Activated naive CD4-positive, alpha-beta T cell treated with anti-CD3 and anti-CD28 coated beads for 36 hours (primary cell): ENCODE data around the gene ADGRE2. TPM values are rescaled to one million over a fixed set of nuclear protein-coding genes. Genes with fewer than 3 reads are reported as not detected.
"Not testable (repeated sequence)": the region's sequence is repeated elsewhere in the genome, so short reads cannot be mapped to it uniquely, and the experiment has no call there.

ENCODE experiments used
- CTCF ChIA-PET: fragments of 350-600 bp; sonication (Branson Sonifier 250); formaldehyde crosslinking; loops from one replicate; lab custom pipeline; 2021; ENCODE audit warnings: antibody characterized with exemption; lab: Charles Lee
- DNase-seq: peaks from one replicate; pipeline ENCODE4 v3.0.0-alpha.2; 2020
- H3K27ac Mint-ChIP-seq: one replicate; pipeline ENCODE4 v1.8.0; 2021; ENCODE audit warnings: mild to moderate bottlenecking, mixed read lengths
- H3K27me3 Mint-ChIP-seq: one replicate; pipeline ENCODE4 v1.8.0; 2021; ENCODE audit warnings: low read depth, mixed read lengths
- H3K36me3 Mint-ChIP-seq: one replicate; pipeline ENCODE4 v1.8.0; 2021; ENCODE audit warnings: low read depth, mixed read lengths
- H3K4me1 Mint-ChIP-seq: one replicate; pipeline ENCODE4 v1.8.0; 2021; ENCODE audit warnings: low read depth, mixed read lengths
- H3K4me3 Mint-ChIP-seq: one replicate; pipeline ENCODE4 v1.8.0; 2021; ENCODE audit warnings: mild to moderate bottlenecking, moderate library complexity, mixed read lengths
- H3K9me3 Mint-ChIP-seq: one replicate; pipeline ENCODE4 v1.8.0; 2021; ENCODE audit warnings: mixed read lengths
- intact Hi-C: fragments of 100-400 bp; cut with micrococcal nuclease; formaldehyde crosslinking; loops from one replicate; pipeline ENCODE4 v1.15.1; 2023
- total RNA-seq, 2 experiments: library from RNA; stranded (reverse); gene quantifications; one replicate each; pipeline ENCODE4 v1.2.3, GENCODE V29; 2021

Gene ADGRE2
- total RNA-seq, 2 experiments from 2014 or later: 0.40 to 0.45 TPM

GRCh38 chr19:14774373-14774772 is 4.0 kb downstream of the ADGRE2 start:
- CTCF ChIA-PET: interaction anchor here (1.2 kb wide), 1 partner anchor 12 kb away, joined by 3 read pairs; no protein-coding TSS in a partner anchor
- no peak overlapping the region for H3K4me3 Mint-ChIP-seq

GRCh38 chr19:14773722-14774121 is 4.6 kb downstream of the ADGRE2 start:
- DNase-seq, H3K36me3 Mint-ChIP-seq, intact Hi-C loops, H3K27ac Mint-ChIP-seq, H3K4me3 Mint-ChIP-seq, H3K9me3 Mint-ChIP-seq, CTCF ChIA-PET, H3K4me1 Mint-ChIP-seq: not testable (repeated sequence)
- peaks cover 25% of the 10 kb centered on the region for H3K27me3 Mint-ChIP-seq

More at GRCh38 chr19:14774373-14774772, 4.0 kb downstream of the ADGRE2 start:
- no peak for DNase-seq
- H3K27me3 Mint-ChIP-seq: peaks cover 24% of the 10 kb centered on the region
- no peaks in the 10 kb centered on the region for H3K36me3 Mint-ChIP-seq
- intact Hi-C loops: no loop called here
- peaks cover 7% of the 10 kb centered on the region for H3K4me1 Mint-ChIP-seq
- no peaks in the 10 kb centered on the region for H3K9me3 Mint-ChIP-seq
- no peak overlapping the region for H3K27ac Mint-ChIP-seq

DNA sequence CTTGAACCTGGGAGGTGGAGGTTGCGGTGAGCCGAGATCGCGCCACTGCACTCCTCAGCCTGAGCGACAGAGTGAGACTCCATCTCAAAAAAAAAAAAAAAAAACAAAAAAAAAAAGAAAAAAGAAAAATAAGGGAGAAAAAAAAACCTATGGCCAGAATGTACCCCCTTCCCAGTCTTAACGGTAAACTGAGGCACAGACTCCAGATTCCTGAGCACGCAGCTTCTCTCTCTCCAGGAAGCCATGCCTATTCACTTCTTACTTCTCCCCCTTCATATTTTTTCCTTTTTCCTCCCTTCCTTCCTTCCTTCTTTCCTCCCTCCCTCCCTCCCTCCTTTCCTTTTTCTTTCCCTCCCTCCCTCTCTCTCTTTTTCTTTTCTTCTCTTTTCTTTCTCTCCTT is 5.4 kb downstream of the ADGRE2 start:
- Mint-ChIP-seq H3K4me1 (peaks cover 7% of the 10 kb centered on the region), H3K4me3 (no peak overlapping the region), H3K27ac (no peak overlapping the region), H3K36me3 (no peaks in the 10 kb centered on the region), H3K9me3 (no peaks in the 10 kb centered on the region), H3K27me3 (peaks cover 30% of the 10 kb centered on the region)
- DNase-seq: no peak
- CTCF ChIA-PET: no interaction called here
- intact Hi-C loops: no loop called here

DNA sequence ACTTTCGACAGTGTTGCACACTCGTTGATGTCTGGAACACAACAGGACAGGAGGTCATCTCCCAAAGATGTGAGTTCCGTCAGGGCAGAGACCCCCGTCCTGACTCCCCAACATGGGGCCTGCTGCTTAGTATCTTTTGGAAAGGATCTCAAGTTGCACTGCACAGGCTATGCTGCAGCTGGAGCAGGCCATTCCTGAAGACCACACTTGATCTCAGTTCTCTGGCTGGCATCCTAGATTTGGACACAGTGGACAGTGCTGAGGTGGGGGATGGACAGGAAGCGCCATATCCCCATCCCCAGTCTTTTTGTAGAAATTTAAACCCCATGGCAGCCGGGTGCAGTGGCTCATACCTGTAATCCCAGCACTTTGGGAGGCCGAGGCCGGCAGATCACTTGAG is 5.9 kb downstream of the ADGRE2 start:
- CTCF ChIA-PET: no interaction called here
- no peak overlapping the region for H3K4me3 Mint-ChIP-seq
- H3K27ac Mint-ChIP-seq: no peak overlapping the region
- H3K4me1 Mint-ChIP-seq: peaks cover 7% of the 10 kb centered on the region
- no peak for DNase-seq
- peaks cover 30% of the 10 kb centered on the region for H3K27me3 Mint-ChIP-seq
- intact Hi-C loops: no loop called here
- no peaks in the 10 kb centered on the region for H3K9me3 Mint-ChIP-seq
- no peaks in the 10 kb centered on the region for H3K36me3 Mint-ChIP-seq

- intact Hi-C loops: no loop called here
- H3K27me3 Mint-ChIP-seq: peaks cover 26% of the 10 kb centered on the region
- H3K36me3 Mint-ChIP-seq: no peaks in the 10 kb centered on the region
- CTCF ChIA-PET: no interaction called here
- no peaks in the 10 kb centered on the region for H3K9me3 Mint-ChIP-seq
- H3K4me3 Mint-ChIP-seq: no peak overlapping the region
- H3K4me1 Mint-ChIP-seq: peaks cover 3% of the 10 kb centered on the region
- no peak for DNase-seq
- no peak overlapping the region for H3K27ac Mint-ChIP-seq
These were observed 7.2 kb downstream of the ADGRE2 start for GRCh38 chr19:14770944-14771839.

- DNase-seq: no peak
- no peak overlapping the region for H3K4me3 Mint-ChIP-seq
- H3K27me3 Mint-ChIP-seq: peaks cover 20% of the 10 kb centered on the region
- no peak overlapping the region for H3K27ac Mint-ChIP-seq
- CTCF ChIA-PET: no interaction called here
- intact Hi-C loops: no loop called here
- H3K36me3 Mint-ChIP-seq: peaks cover 3% of the 10 kb centered on the region
- peaks cover 2% of the 10 kb centered on the region for H3K4me1 Mint-ChIP-seq
- H3K9me3 Mint-ChIP-seq: no peaks in the 10 kb centered on the region
These were observed 8.2 kb downstream of the ADGRE2 start for GRCh38 chr19:14770136-14770535.

DNA sequence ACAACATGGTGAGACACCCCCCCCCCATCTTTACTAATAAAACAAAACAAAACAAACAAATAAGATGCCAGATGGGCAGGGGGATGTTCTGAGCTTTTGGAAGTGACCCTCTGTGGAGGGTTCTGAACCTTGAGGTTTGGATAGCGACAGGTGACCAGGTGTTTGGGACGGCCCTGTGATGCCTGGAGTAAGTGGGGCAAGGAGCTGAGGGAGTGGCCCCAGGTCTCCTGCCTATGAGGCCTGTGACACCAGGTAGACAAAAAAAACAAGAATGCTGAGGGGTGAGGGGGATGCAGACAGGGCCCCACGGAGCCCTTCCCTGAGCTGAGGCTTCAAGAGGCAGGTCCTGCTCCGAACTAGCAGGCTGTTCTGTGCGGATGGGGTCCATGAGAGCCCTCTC is 9.2 kb downstream of the ADGRE2 start:
- CTCF ChIA-PET: no interaction called here
- no peak overlapping the region for H3K4me3 Mint-ChIP-seq
- intact Hi-C loops: no loop called here
- H3K36me3 Mint-ChIP-seq: peaks cover 3% of the 10 kb centered on the region
- no peak for DNase-seq
- H3K9me3 Mint-ChIP-seq: no peaks in the 10 kb centered on the region
- no peak overlapping the region for H3K27ac Mint-ChIP-seq
- H3K4me1 Mint-ChIP-seq: peaks cover 2% of the 10 kb centered on the region
- H3K27me3 Mint-ChIP-seq: peaks cover 23% of the 10 kb centered on the region

GRCh38 chr19:14768001-14768400 is 10.4 kb downstream of the ADGRE2 start:
- peaks cover 3% of the 10 kb centered on the region for H3K36me3 Mint-ChIP-seq
- no peaks in the 10 kb centered on the region for H3K9me3 Mint-ChIP-seq
- CTCF ChIA-PET: no interaction called here
- no peak overlapping the region for H3K4me3 Mint-ChIP-seq
- intact Hi-C loops: no loop called here
- no peak for DNase-seq
- peaks cover 22% of the 10 kb centered on the region for H3K27me3 Mint-ChIP-seq
- no peak overlapping the region for H3K27ac Mint-ChIP-seq
- H3K4me1 Mint-ChIP-seq: peaks cover 2% of the 10 kb centered on the region

DNA sequence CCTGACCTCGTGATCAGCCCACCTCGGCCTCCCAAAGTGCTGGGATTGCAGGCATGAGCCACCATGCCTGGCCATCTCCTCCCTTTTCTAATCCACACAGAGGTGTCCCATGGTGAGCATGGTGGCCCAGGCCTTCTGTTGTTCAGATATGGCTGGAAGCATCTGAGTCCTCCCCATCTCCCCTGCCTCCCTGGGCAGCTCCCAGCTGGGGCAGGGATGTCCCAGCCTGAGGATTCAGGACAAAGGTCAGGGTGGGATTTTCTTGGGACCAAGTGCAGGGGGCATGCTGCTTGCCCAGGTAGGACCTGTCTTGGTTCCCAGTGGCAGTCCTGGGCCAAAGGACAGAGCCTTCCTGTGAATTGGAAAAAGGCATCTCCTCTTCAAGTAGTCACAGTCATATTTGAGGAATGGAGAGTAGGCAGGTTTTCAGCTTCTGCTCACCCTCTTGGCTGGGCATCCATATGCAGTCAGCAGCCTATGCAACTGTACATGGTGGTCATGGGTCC is 10.8 kb downstream of the ADGRE2 start:
- peaks cover 22% of the 10 kb centered on the region for H3K27me3 Mint-ChIP-seq
- peaks cover 3% of the 10 kb centered on the region for H3K36me3 Mint-ChIP-seq
- H3K27ac Mint-ChIP-seq: no peak overlapping the region
- no peak for DNase-seq
- no peaks in the 10 kb centered on the region for H3K9me3 Mint-ChIP-seq
- intact Hi-C loops: no loop called here
- H3K4me1 Mint-ChIP-seq: peaks cover 2% of the 10 kb centered on the region
- CTCF ChIA-PET: no interaction called here
- H3K4me3 Mint-ChIP-seq: no peak overlapping the region

DNA sequence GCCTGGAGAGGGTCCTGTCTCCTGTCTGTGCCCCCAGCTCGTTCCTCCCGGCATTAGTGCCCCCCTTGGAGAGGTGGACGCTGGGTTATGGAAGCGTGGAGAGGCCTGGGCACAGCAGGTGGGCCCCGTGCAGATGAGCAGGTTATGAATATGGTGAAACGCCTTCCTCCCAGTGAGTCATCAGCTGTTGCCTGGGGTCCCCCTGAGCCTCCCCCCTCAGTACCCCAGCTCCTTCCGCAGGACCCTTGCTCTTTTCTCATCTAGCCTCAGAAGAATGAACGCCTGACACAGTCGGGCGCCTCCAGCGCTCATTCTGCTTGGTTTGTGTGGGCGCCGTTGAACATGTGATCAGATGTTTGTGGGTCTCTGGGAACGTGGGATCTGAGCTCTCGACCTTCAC is 12.5 kb downstream of the ADGRE2 start:
- CTCF ChIA-PET: interaction anchor here (0.6 kb wide), 1 partner anchor 367 kb away, joined by 4 read pairs; no protein-coding TSS in a partner anchor
- H3K27me3 Mint-ChIP-seq: peaks cover 24% of the 10 kb centered on the region
- H3K9me3 Mint-ChIP-seq, DNase-seq, H3K27ac Mint-ChIP-seq, H3K4me1 Mint-ChIP-seq, H3K36me3 Mint-ChIP-seq, H3K4me3 Mint-ChIP-seq, intact Hi-C loops: not testable (repeated sequence)

DNA sequence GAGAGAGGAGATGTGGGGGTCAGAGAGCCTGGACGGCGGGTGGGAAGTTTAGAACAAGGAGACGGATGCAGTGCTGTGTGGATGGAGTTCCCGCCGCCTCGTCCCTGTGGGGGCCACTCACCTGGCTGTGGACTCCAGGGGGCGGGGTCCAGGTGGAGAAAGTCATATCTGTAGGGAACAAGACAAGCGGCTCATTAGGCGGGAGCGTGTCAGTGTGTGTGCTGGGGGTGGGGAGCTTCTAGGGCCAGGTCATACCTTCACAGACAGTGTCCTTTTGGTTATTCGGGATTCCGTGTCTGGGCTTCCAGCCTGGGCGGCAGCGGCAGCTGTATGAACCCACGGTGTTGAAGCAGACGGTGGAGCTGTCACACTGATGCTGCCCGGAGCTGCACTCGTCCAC is 13.0 kb downstream of the ADGRE2 start:
- Mint-ChIP-seq H3K27ac (peak overlapping the region; percentile 46), H3K27me3 (peaks cover 24% of the 10 kb centered on the region)
- H3K4me3 Mint-ChIP-seq, DNase-seq, intact Hi-C loops, H3K4me1 Mint-ChIP-seq, H3K9me3 Mint-ChIP-seq, H3K36me3 Mint-ChIP-seq: not testable (repeated sequence)
- CTCF ChIA-PET: interaction anchor here (0.6 kb wide), 2 partner anchors 11 to 367 kb away, joined by 4 to 5 read pairs; no protein-coding TSS in a partner anchor

DNA sequence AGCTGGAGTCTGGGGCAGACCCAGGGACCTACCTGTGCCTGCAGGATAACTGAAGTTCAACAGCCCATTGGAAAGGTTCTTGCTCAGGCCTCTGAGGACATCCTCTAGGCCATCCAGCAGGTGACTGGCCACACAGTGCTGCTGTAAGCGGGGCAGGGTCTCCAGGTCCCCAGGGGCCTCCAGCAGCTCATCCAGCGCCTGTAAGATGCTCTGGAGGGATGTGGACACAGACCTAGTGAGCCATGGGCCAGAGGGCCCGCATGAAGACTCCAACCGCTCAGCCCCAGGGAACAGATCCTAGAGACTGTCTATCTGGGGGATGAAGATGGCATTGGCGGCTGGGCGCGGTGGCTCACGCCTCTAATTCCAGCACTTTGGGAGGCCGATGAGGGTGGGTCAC is 14.0 kb downstream of the ADGRE2 start:
- peaks cover 3% of the 10 kb centered on the region for H3K36me3 Mint-ChIP-seq
- H3K27me3 Mint-ChIP-seq: peaks cover 28% of the 10 kb centered on the region
- H3K27ac Mint-ChIP-seq: no peak overlapping the region
- no peaks in the 10 kb centered on the region for H3K9me3 Mint-ChIP-seq
- CTCF ChIA-PET: no interaction called here
- H3K4me1 Mint-ChIP-seq: peaks cover 2% of the 10 kb centered on the region
- no peak for DNase-seq
- no peak overlapping the region for H3K4me3 Mint-ChIP-seq
- intact Hi-C loops: no loop called here
